GM21786 (cell line): ENCODE measurements around the gene STK4.
A peak's percentile ranks its signal among the peaks of the same experiment; 100 is the strongest.

Experiments
- ATAC-seq: cut with Tn5 transposase; IDR thresholded peaks from one replicate; pipeline ENCODE4 v1.9.1; 2021; ENCODE audit not compliant: unreplicated experiment

Gene STK4

DNA sequence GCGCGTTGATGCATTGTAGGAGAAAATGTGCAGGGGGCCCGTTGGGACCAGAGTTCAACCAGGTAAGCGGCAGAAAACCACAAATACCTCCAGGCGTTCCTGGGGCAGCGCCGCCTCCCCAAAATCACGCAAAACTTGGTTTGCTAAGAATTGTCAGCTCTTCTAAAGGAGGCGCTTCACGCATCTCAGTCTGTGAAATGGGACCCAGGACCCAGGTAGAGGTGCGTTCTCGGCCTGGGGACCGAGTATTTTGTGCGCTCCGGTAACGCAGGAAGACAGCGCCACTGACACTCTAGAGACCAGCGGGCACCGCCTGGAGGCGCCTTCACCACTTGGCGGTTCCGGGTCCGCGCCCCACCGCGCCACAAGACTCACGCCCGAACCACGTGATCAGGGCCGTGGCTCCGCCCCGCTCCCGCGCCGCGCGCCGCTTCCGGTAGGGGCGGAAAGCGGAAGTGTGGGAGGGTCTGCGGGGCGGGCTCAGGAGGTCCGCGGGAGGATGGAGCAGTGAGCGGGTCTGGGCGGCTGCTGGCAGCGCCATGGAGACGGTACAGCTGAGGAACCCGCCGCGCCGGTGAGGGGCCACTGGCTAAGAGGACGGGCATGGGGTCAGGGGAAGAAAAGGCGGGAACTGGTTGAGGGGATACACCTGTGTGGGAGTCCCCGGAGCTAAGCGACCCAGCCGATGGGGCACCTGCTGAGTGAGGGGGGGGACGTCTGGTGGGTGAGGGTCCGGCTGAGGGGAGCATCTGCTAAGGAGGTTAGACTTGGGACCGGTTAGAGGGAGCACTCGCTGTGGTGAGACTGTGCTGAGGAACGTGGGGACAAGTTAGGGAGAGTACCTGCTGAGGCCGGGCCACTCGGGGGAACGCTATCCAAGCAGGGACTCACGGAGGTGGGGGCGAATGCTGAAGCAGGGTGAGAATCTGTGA lies at the start of gene STK4:
Gene STK4, plus strand, starts transcription at position 483 of the 932 bp plus-strand sequence. Its CDS starts 57 bp downstream, at position 540.
- ATAC-seq, result peak; percentile 58

DNA sequence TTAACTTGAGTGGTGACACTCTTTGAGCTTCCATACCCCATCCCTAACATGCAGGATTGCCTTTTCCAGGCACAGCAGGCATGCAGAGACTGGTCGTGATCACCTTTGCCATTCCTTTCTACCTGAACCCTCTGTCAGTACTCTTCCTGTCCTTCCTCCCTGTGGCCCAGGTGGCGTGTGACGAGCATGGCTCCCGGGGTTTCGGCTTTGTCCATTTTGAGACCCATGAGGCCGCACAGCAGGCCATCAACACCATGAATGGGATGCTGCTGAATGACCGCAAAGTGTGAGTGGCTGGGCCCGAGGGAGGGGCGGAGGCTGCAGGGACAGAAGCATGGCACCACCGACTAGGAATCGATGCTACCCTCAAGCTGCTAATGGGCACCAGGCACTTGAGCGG lies 49.7 kb upstream of the STK4 start:
- no peak for ATAC-seq

DNA sequence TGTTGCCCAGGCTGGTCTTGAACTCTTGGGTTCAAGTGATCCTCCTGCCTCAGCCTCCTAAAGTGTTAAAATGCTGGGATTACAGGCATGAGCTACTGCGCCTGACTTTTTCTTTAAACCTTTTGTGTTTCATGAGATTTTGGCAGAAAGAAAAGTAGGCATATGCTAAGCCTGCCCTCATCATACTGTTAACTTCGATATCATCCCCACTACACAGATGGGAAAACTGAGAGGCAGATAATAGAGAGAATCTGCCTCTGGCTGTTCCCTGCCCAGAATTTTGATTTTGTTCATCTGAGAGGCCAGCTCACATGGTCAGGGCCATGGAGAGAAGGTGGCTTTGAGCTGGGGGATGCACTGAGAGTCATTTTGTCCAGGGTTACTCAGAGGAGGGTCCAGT lies 48.9 kb upstream of the STK4 start:
- no peak for ATAC-seq

DNA sequence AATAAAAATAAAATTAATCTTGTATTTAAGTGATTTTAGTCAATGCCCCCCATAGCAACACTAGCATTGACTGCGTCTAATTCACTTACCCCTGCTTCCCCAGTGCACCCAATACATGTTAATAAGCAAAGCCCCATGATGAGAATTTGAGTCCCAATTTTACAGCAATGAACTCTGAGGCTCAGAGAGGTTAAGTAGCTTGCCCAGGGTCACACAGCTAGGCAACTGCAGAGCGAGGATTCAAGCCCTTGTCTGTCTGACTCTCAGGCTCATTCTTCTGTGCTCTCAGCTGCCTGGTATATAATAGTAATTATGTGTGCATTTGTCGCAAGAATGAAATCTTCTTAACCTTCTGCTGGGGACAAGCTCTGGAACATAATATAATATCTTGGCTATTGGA lies 48.0 kb upstream of the STK4 start:
- ATAC-seq, result no peak

GRCh38 chr20:44918761-44919160 lies 47.6 kb upstream of the STK4 start:
- ATAC-seq, result no peak

DNA sequence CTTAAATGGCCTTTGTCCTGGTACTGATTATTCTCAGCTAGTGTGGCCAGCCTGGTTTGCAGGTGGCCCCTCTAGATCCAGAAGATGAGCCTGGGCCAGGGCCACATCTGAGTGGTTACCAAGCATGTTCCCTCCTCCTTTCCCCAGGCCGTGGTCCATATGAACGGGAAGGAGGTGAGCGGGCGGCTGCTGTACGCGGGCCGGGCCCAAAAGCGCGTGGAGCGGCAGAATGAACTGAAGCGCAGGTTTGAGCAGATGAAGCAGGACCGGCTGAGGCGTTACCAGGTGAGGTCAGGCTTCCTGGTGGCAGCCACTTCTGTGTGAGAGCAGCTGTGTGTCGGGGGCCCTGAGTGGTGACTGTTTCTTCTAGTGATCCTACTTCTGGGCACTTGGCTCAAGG lies 44.9 kb upstream of the STK4 start:
- no peak for ATAC-seq

GRCh38 chr20:44924541-44924940 lies 41.8 kb upstream of the STK4 start:
- no peak for ATAC-seq

DNA sequence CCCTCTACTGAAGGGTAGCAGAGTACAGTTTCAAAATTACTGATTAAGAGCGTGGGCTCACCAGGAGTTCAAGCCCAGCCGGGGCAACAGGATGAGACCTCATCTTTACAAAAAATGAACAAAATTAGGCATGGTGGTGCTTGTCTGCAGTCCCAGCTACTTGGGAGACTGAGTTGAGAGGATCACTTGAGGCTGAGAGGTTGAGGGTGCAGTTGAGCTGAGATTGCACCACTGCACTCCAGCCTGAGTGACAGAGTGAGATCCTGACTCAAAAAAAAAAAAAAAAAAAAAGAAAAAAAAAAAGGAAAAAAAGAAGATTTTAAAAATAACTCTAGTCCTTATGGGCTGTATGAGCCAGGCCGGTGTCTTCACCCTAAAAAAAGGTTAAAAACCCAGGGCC lies 37.7 kb upstream of the STK4 start:
- ATAC-seq, result no peak

- ATAC-seq, result no peak
These were observed 35.7 kb upstream of the STK4 start for GRCh38 chr20:44930517-44931168.

GRCh38 chr20:44931911-44932310 lies 34.4 kb upstream of the STK4 start:
- no peak for ATAC-seq

- no peak for ATAC-seq
These were observed 33.4 kb upstream of the STK4 start for GRCh38 chr20:44932916-44933315.

- ATAC-seq, result no peak
These were observed 29.8 kb upstream of the STK4 start for GRCh38 chr20:44936510-44936909.

GRCh38 chr20:44938637-44939036 lies 27.7 kb upstream of the STK4 start:
- ATAC-seq, result no peak

- ATAC-seq, result no peak
These were observed 25.1 kb upstream of the STK4 start for GRCh38 chr20:44941120-44941691.

DNA sequence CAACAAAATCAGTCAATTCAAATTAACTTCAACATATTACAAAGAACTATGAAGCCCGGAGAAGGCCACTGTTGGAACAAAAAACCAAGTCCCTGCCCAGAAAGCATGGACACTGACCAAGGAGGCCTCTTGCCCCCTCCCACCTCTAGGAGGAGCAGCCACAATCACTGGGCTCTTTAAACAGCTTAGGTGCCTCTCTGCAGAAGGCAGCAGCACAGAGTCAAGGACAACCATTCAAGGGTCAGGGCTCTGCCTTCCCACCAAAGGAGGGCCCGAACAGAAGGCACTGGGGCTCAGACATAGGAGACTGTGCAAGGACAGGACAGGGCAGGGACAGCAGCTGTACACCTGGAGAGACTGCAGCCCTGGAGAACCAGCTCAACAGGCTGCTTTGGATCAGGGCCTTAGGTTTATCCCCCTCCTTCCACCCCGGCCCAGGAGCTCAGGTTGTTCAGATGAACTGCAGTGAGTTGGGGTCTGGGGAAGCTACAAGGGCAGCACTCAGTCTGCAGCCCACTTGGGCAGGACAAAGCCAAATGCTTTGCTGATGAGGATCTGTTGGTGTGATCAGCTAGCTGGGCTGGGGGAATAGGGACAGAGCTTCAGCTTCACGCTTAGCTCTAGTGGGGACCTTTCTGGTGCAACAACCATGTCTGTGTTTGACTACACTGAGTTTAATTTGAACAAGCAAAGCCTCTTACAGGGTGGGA lies 23.9 kb upstream of the STK4 start:
- no peak for ATAC-seq

DNA sequence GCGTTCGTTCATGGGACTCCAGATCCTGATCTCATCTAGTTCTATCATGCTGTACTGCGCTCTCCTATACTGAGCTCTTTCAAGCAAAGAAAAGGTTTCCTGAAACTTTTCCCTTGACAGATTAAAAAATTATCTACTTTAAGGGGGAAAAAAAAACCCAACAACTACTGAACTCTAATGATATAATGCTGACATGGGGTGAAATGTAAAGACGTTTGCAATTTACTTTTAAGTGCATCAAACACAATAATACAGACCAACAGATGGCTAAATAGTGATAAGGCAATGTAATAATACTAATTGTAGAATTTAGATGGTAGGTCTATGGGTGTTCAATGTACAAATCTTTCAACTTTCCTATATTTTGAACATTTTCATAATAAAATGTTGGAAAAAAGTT lies 22.5 kb upstream of the STK4 start:
- ATAC-seq, result no peak

GRCh38 chr20:44945261-44945660 lies 21.1 kb upstream of the STK4 start:
- no peak for ATAC-seq

GRCh38 chr20:44946271-44946852 lies 19.9 kb upstream of the STK4 start:
- no peak for ATAC-seq

DNA sequence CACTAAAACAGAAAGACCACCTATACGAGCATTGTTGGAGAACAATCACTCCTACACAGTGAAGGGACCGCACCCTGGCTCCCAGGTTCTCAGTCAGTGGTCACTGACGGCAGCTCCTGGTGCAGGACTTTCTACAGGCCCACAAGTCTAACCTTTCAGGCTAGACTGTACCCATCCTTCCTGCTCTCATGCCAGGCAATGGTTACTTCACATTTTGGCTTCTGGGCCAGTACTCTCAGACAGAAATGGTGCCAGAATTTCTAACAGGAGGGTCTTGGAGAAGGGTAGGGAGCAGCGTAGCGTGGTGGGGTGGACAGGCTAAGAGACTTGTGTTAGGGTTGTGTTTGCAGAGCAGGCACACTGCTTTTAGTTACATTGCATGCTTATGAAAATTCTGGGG lies 18.2 kb upstream of the STK4 start:
- ATAC-seq, result no peak

GRCh38 chr20:44948513-44948912 lies 17.8 kb upstream of the STK4 start:
- ATAC-seq, result no peak

DNA sequence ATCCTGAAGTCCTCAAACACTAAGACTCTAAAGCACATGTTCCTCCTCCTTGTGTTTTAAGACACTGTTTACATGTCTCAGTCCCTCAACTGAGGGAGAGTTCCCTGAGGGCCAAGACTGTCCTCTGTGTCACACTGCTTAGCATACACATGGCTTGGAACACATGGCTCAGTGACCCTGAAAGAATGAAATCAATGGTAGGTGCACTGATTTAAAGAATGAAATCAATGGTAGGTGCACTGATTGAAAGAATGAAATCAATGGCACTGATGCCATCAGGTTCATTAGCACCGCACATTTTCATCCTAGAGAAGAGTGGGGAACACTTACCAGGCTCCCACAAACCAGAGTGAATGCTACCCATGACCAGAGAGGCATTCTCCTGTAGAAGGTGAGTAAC lies 15.9 kb upstream of the STK4 start:
- ATAC-seq, result no peak
